ENCODE data around the gene PKHD1.

- TF ChIP-seq CTCF (IDR thresholded peaks at IDR 0.05; ENCODE audit: poor library complexity) (no peak), EZH2phosphoT487 (IDR thresholded peaks at IDR 0.05; ENCODE audit: low read depth, severe bottlenecking, unreplicated experiment) (no peak)
Observed at GRCh38 chr6:52123251-52123650, 35.8 kb upstream of the PKHD1 start.

Data from hepatocyte (in vitro differentiated cells).